ENCODE results near the gene PAF1.

The PAF1 gene

GRCh38 chr19:39370735-39371134 lies 20.2 kb downstream of the PAF1 start:
- Histone ChIP-seq H3K27ac (replicated peaks) (no peak overlapping the region), H3K4me3 (replicated peaks; ENCODE audit: insufficient read depth, low read length) (no peak overlapping the region), H3K27me3 (ENCODE audit: insufficient read depth, poor library complexity, severe bottlenecking) (no peaks in the 10 kb centered on the region)
- no peak for DNase-seq (ENCODE audit: low read depth in 1 of 2, low spot score in 1 of 2)
- TF ChIP-seq GABPA (IDR thresholded peaks at IDR 0.05; ENCODE audit: low read depth) (no peak), SPI1 (IDR thresholded peaks at IDR 0.05; ENCODE audit: borderline replicate concordance, low read depth) (no peak), POLR2AphosphoS5 (IDR thresholded peaks at IDR 0.05; ENCODE audit: low read depth) (no peak), REST (IDR thresholded peaks at IDR 0.05; ENCODE audit: insufficient replicate concordance, low read depth) (no peak), CTCF (IDR thresholded peaks at IDR 0.05; ENCODE audit: insufficient read depth, low read length) (no peak)

- DNase-seq (ENCODE audit: low read depth in 1 of 2, low spot score in 1 of 2) = no peak
- no peak for TF ChIP-seq POLR2AphosphoS5 (IDR thresholded peaks at IDR 0.05; ENCODE audit: low read depth)
- no peak for TF ChIP-seq REST (IDR thresholded peaks at IDR 0.05; ENCODE audit: insufficient replicate concordance, low read depth)
- H3K4me3 ChIP-seq (replicated peaks; ENCODE audit: insufficient read depth, low read length) = no peak overlapping the region
- H3K27ac ChIP-seq (replicated peaks) = no peak overlapping the region
- no peaks in the 10 kb centered on the region for H3K27me3 ChIP-seq (ENCODE audit: insufficient read depth, poor library complexity, severe bottlenecking)
Observed at GRCh38 chr19:39369200-39369599, 21.7 kb downstream of the PAF1 start.

GRCh38 chr19:39365531-39365930 lies 25.4 kb downstream of the PAF1 start:
- Histone ChIP-seq H3K27me3 (ENCODE audit: insufficient read depth, poor library complexity, severe bottlenecking) (no peaks in the 10 kb centered on the region), H3K4me3 (replicated peaks; ENCODE audit: insufficient read depth, low read length) (no peak overlapping the region), H3K27ac (replicated peaks) (no peak overlapping the region)
- TF ChIP-seq REST (IDR thresholded peaks at IDR 0.05; ENCODE audit: insufficient replicate concordance, low read depth) (no peak), POLR2AphosphoS5 (IDR thresholded peaks at IDR 0.05; ENCODE audit: low read depth) (no peak), GABPA (IDR thresholded peaks at IDR 0.05; ENCODE audit: low read depth) (no peak), SPI1 (IDR thresholded peaks at IDR 0.05; ENCODE audit: borderline replicate concordance, low read depth) (no peak), CTCF (IDR thresholded peaks at IDR 0.05; ENCODE audit: insufficient read depth, low read length) (no peak)
- no peak for DNase-seq (ENCODE audit: low read depth in 1 of 2, low spot score in 1 of 2)

All from HL-60 (cell line).